HG03558 (cell line): Measurements from ENCODE around the gene SPRR3.

Source experiments
- ATAC-seq: cut with Tn5 transposase; IDR thresholded peaks from one replicate; pipeline ENCODE4 v1.9.1; 2021; ENCODE audit warnings: moderate number of reproducible peaks; ENCODE audit not compliant: unreplicated experiment; ENCODE audit errors: extremely low read depth

The SPRR3 gene

GRCh38 chr1:153035211-153035610, 33.7 kb downstream of the SPRR3 start:
- no peak for ATAC-seq

GRCh38 chr1:153040950-153041631, 39.5 kb downstream of the SPRR3 start, which contains the start of gene SPRR2D:
TSS of gene SPRR2D (minus strand) at chr1:153041120. CDS start at chr1:153040346, 774 bp downstream.
- ATAC-seq: no peak

- ATAC-seq: no peak
These were observed 47.7 kb downstream of the SPRR3 start for GRCh38 chr1:153049211-153049610.
